ENCODE results near the gene PJVK.
"Not testable (repeated sequence)": the region's sequence is repeated elsewhere in the genome, so short reads cannot be mapped to it uniquely, and the experiment has no call there.

The PJVK gene

DNA sequence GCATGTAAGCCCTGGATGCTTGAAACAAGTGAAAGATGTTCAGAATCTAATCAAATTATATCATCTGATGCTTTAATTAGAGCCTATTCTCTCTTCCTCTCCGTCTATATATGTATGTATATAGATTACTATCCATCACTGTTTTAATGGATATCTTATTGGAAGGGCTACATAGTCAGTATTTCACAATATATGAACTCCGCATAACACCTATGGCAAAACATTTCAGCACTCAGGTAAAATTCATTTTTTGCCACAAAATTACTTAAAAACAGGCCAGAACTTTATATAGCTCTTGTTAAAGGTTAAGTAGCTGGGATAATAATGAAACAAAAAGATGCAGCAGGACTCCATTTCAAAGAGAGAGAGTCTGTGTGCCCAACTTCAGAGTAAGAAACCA, 1.2 kb downstream of the PJVK start:
- no peak for DNase-seq

DNA sequence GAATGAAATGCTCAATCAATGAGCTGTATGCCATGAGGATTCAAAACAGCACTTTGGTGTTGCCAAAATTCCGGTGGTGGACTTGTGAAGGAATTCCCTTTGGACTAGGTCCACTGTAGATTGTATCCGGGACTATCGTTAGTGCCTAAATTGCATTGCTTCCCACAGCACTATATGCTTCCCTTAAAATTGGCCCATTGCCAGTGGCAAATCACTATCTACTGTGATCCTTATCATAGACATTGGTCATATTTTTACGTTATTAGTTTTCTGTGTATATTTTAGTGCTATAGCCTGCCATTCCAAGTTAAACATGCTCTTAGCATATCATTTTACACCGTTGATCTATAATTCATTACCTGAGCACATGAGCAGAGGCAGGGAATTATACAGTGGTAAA, 1.7 kb downstream of the PJVK start:
- Histone ChIP-seq H3K4me3 (no peak overlapping the region), H3K36me3 (peaks cover 0 to 6% (median 0%) of the 10 kb centered on the region in 3 donors), H3K9me3 (no peaks in the 10 kb centered on the region), H3K4me1 (peaks cover 0 to 30% (median 23%) of the 10 kb centered on the region in 4 donors), H3K27me3 (no peaks in the 10 kb centered on the region), H3K27ac (no peak overlapping the region)
- intact Hi-C loops (cut with DNase I; ENCODE audit: low total_unique reads) = no loop called here
- no peak for DNase-seq
- TF ChIP-seq, protein P1, sequence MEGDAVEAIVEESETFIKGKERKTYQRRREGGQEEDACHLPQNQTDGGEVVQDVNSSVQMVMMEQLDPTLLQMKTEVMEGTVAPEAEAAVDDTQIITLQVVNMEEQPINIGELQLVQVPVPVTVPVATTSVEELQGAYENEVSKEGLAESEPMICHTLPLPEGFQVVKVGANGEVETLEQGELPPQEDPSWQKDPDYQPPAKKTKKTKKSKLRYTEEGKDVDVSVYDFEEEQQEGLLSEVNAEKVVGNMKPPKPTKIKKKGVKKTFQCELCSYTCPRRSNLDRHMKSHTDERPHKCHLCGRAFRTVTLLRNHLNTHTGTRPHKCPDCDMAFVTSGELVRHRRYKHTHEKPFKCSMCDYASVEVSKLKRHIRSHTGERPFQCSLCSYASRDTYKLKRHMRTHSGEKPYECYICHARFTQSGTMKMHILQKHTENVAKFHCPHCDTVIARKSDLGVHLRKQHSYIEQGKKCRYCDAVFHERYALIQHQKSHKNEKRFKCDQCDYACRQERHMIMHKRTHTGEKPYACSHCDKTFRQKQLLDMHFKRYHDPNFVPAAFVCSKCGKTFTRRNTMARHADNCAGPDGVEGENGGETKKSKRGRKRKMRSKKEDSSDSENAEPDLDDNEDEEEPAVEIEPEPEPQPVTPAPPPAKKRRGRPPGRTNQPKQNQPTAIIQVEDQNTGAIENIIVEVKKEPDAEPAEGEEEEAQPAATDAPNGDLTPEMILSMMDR (IDR thresholded peaks at IDR 0.05) = no peak

More for the DNA sequence above, 1.2 kb downstream of the PJVK start:
- H3K27me3 ChIP-seq = no peaks in the 10 kb centered on the region
- H3K4me1 ChIP-seq = peaks cover 0 to 35% (median 24%) of the 10 kb centered on the region in 4 donors
- H3K27ac ChIP-seq = peak overlapping the region; percentile 96 to 97
- TF ChIP-seq, protein P1 (IDR thresholded peaks at IDR 0.05) = no peak
- H3K4me3 ChIP-seq = peak overlapping the region in 1 of 2 donors; percentile 84
- H3K36me3 ChIP-seq = peaks cover 0 to 8% (median 0%) of the 10 kb centered on the region in 3 donors
- intact Hi-C loops (cut with DNase I; ENCODE audit: low total_unique reads) = no loop called here
- no peaks in the 10 kb centered on the region for H3K9me3 ChIP-seq

DNA sequence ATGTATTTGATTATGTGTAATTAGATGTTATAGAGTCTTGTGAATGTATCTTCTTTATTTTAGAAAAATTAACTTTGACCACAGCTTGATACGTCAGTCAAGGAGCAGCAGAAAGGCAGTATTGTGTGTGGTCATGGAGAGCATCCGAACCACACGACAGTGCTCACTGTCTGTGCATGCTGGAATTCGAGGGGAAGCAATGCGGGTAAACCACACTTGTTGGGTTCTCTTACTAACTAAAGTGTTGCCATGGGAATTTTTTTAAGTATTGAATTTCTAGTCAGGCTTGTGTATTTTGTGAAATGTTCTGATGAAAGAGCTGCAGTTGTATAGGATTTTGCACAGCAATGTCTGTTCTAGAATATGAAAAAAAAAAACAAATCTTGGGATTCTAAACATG, 4.8 kb downstream of the PJVK start:
- intact Hi-C loops (cut with DNase I; ENCODE audit: low total_unique reads) = no loop called here
- Histone ChIP-seq H3K4me1 (peaks cover 0 to 8% (median 2%) of the 10 kb centered on the region in 4 donors), H3K27ac (no peak overlapping the region), H3K27me3 (no peaks in the 10 kb centered on the region), H3K9me3 (no peaks in the 10 kb centered on the region), H3K36me3 (no peaks in the 10 kb centered on the region), H3K4me3 (no peak overlapping the region)
- TF ChIP-seq, protein P1 (IDR thresholded peaks at IDR 0.05) = no peak
- DNase-seq = no peak

DNA sequence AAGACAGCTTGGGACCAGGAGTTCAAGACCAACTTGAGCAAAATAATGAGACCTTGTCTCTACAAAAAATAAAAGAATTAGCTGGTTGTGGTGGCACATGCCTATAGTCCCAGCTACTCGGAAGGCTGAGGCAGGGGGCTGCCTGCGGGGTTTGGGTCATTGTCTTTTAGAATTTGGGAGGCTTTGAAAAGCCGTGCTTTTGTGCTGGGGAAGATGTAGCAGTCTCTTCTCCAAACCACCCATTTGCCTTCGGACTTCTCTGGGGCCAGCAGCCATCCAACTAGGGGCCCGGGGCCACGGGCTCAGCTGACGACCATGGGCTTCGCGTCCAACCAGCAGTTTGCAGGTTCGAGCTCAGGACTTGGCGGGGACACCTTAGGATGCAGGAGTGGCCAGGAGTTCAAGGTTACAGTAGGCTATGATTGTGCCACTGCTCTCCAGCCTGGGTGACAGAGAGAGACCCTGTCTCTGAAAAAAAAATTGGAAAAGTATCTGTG, 6.3 kb downstream of the PJVK start:
- DNase-seq = no peak
- Histone ChIP-seq H3K27ac (no peak overlapping the region), H3K4me3 (no peak overlapping the region), H3K4me1 (no peaks in the 10 kb centered on the region), H3K9me3 (no peaks in the 10 kb centered on the region), H3K27me3 (no peaks in the 10 kb centered on the region), H3K36me3 (no peaks in the 10 kb centered on the region)
- intact Hi-C loops (cut with DNase I; ENCODE audit: low total_unique reads) = no loop called here
- TF ChIP-seq, protein P1 (IDR thresholded peaks at IDR 0.05) = no peak

DNA sequence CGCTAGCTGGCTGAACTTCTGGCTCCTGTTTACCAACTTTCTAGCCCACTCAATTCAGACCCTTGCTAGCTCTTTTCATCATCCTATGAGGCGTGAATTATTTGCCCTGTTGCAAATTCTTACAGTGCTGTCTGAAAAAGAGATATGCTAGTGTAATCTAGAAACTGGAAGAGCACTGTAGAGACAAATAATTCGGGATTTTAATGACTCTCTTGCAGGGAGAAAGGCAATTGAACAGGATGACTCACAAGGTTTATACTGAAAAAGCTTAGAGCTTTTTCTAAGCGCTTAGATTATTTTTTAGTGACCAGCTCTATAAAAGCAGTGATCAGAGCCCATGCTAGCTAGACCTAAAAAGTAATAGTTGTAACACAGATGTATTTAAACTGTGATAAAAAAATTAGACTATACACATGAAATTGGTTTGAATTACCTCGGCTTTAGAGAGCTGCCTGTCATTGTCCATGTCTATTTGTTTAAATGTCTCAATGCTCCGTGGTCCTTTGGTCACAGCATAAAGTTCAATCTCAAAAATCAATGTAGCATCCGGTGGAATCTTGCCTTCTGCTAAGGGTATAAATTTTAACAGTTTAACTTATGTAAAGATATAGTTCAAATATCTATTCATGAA, 18.2 kb downstream of the PJVK start:
- TF ChIP-seq, protein P1 (IDR thresholded peaks at IDR 0.05) = no peak
- Histone ChIP-seq H3K27ac (no peak overlapping the region), H3K9me3 (no peaks in the 10 kb centered on the region), H3K36me3 (peaks cover 14 to 34% (median 27%) of the 10 kb centered on the region in 3 donors), H3K27me3 (no peaks in the 10 kb centered on the region), H3K4me3 (no peak overlapping the region), H3K4me1 (peaks cover 0 to 7% (median 2%) of the 10 kb centered on the region in 4 donors)
- intact Hi-C loops (cut with DNase I; ENCODE audit: low total_unique reads) = no loop called here
- no peak for DNase-seq

DNA sequence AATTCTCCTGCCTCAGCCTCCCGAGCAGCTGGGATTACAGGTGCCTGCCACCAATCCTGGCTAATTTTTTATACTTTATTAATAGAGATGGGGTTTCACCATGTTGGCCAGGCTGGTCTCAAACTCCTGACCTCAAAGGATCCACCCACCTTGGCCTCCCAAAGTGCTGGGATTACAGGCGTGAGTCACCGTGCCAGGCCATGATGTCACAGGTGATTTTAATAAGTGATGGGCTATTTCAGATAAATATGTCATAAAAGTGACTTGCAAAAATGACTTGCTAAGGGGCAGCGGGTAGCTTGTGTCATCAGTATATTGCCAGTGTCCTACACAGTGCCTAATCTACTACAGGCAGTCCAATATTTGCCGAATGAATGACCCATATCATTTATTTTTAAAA, 20.1 kb downstream of the PJVK start:
- DNase-seq; H3K27me3 ChIP-seq; H3K9me3 ChIP-seq; H3K4me3 ChIP-seq; intact Hi-C loops (cut with DNase I; ENCODE audit: low total_unique reads); H3K4me1 ChIP-seq; H3K27ac ChIP-seq: not testable (repeated sequence)
- H3K36me3 ChIP-seq = peaks cover 4 to 27% (median 22%) of the 10 kb centered on the region in 3 donors
